Liver (tissue), 9 donors: ENCODE measurements around the gene COL6A2. TPM values are rescaled to one million over a fixed set of nuclear protein-coding genes. Genes with fewer than 3 reads are reported as not detected.

Experiments
- DNase-seq: peaks from one replicate; pipeline ENCODE4 v3.0.0-alpha.2; 2017; ENCODE audit warnings: low spot score
- H3K27ac ChIP-seq, 2 donors: one replicate each; pipeline ENCODE4 v1.7.0; 2013; ENCODE audit warnings: inconsistent platforms in 2 of 2, low read length in 2 of 2, control low read depth in 1 of 2, low read depth in 1 of 2, mild to moderate bottlenecking in 1 of 2
- H3K27me3 ChIP-seq, 4 donors: one replicate each; pipeline versions ENCODE4 v1.6.1 to v1.7.0; 2013; ENCODE audit warnings: low read length in 3 of 4, inconsistent platforms in 1 of 4, mild to moderate bottlenecking in 1 of 4, moderate library complexity in 1 of 4; ENCODE audit not compliant: control insufficient read depth in 4 of 4, insufficient read depth in 4 of 4
- H3K36me3 ChIP-seq, 4 donors: one replicate each; pipeline versions ENCODE4 v1.6.1 to v1.7.0; 2013; ENCODE audit warnings: low read length in 3 of 4, mild to moderate bottlenecking in 3 of 4, low read depth in 1 of 4, moderate library complexity in 1 of 4; ENCODE audit not compliant: control insufficient read depth in 4 of 4, insufficient read depth in 3 of 4
- H3K4me1 ChIP-seq, 4 donors: one replicate each; pipeline versions ENCODE4 v1.6.1 to v1.7.0; 2013; ENCODE audit warnings: low read length in 3 of 4, mild to moderate bottlenecking in 3 of 4, moderate library complexity in 1 of 4; ENCODE audit not compliant: control insufficient read depth in 4 of 4, insufficient read depth in 4 of 4
- H3K4me3 ChIP-seq, 3 donors: one replicate each; pipeline versions ENCODE4 v1.6.1 to v1.7.0; 2013; ENCODE audit warnings: low read length in 3 of 3, control low read depth in 1 of 3, low read depth in 1 of 3, mild to moderate bottlenecking in 1 of 3
- H3K9ac ChIP-seq, 2 donors: one replicate each; pipeline ENCODE4 v1.7.0; 2013; ENCODE audit warnings: low read length in 2 of 2, mild to moderate bottlenecking in 2 of 2, moderate library complexity in 2 of 2, control low read depth in 1 of 2, low read depth in 1 of 2
- H3K9me3 ChIP-seq, 4 donors: one replicate each; pipeline versions ENCODE4 v1.6.1 to v1.7.0; 2013; ENCODE audit warnings: low read length in 3 of 4; ENCODE audit not compliant: control insufficient read depth in 4 of 4
- EGR1 ChIP-seq, 2 donors: IDR thresholded peaks; 2 replicates each; pipeline ENCODE4 v1.6.1; 2016 to 2018; ENCODE audit warnings: antibody characterized with exemption in 2 of 2, low read depth in 2 of 2
- FOXA1 ChIP-seq: IDR thresholded peaks from 2 replicates; pipeline ENCODE4 v1.6.1; 2016; ENCODE audit warnings: antibody characterized with exemption
- FOXA2 ChIP-seq: IDR thresholded peaks from 2 replicates; pipeline ENCODE4 v1.6.1; 2016; ENCODE audit warnings: antibody characterized with exemption
- GABPA ChIP-seq, 2 donors: IDR thresholded peaks in 1 of 2; conservative IDR thresholded peaks in 1 of 2; 2 replicates each; pipeline ENCODE4 v1.6.1; 2016; ENCODE audit warnings: antibody characterized with exemption in 2 of 2, mild to moderate bottlenecking in 1 of 2, moderate library complexity in 1 of 2
- HNF4A ChIP-seq, 2 donors: conservative IDR thresholded peaks; 2 replicates each; pipeline ENCODE4 v1.6.1; 2016; ENCODE audit warnings: antibody characterized with exemption in 2 of 2, mild to moderate bottlenecking in 2 of 2
- HNF4G ChIP-seq: IDR thresholded peaks from 2 replicates; pipeline ENCODE4 v1.6.1; 2016; ENCODE audit warnings: antibody characterized with exemption
- JUND ChIP-seq, 2 donors: IDR thresholded peaks; 2 replicates each; pipeline ENCODE4 v1.6.1; 2016; ENCODE audit warnings: antibody characterized with exemption in 2 of 2
- NR2F2 ChIP-seq: IDR thresholded peaks from 2 replicates; pipeline ENCODE4 v1.6.1; 2016; ENCODE audit warnings: antibody characterized with exemption
- RAD21 ChIP-seq, 2 donors: IDR thresholded peaks; 2 replicates each; pipeline ENCODE4 v1.6.1; 2016; ENCODE audit warnings: antibody characterized with exemption in 2 of 2, mild to moderate bottlenecking in 2 of 2
- RXRA ChIP-seq, 2 donors: IDR thresholded peaks; 2 replicates each; pipeline ENCODE4 v1.6.1; 2017 to 2018; ENCODE audit warnings: antibody characterized with exemption in 2 of 2, mild to moderate bottlenecking in 1 of 2
- SP1 ChIP-seq: IDR thresholded peaks from 2 replicates; pipeline ENCODE4 v1.6.1; 2018; ENCODE audit warnings: antibody characterized with exemption, mild to moderate bottlenecking
- TAF1 ChIP-seq: conservative IDR thresholded peaks from 2 replicates; pipeline ENCODE4 v1.6.1; 2016; ENCODE audit warnings: antibody characterized with exemption, mild to moderate bottlenecking
- YY1 ChIP-seq: IDR thresholded peaks from 2 replicates; pipeline ENCODE4 v1.6.1; 2016; ENCODE audit warnings: antibody characterized with exemption, mild to moderate bottlenecking
- WGBS: extraction: QIAGEN DNeasy Blood & Tissue Kit; methylation state at CpG from one replicate; pipeline ENCODE4 v1.1.7; 2013; 5-methylcytosine and 5-hydroxymethylcytosine counted together
- polyA plus RNA-seq, 2 donors: library from polyadenylated mRNA; stranded (reverse) in 1 of 2; unstranded in 1 of 2; fragments of 200-250 nt in 1 of 2; fragments of >200 nt in 1 of 2; fragmentation: Nextera tagmentation in 1 of 2; extraction: Ambion mirVana in 1 of 2; gene quantifications; one replicate each; pipeline versions ENCODE4 v1.2.1 to v1.2.3, GENCODE V29; 2013 to 2015
- total RNA-seq, 2 donors: library from RNA; depleted of rRNA; stranded (reverse); fragments of >200 nt; gene quantifications; one replicate each; pipeline ENCODE4 v1.2.3, GENCODE V29; 2014
- TF ChIP-seq, protein P1 (sequence below): IDR thresholded peaks from 2 replicates; pipeline ENCODE4 v1.6.1; 2016; ENCODE audit warnings: antibody characterized with exemption
- TF ChIP-seq, protein P2 (sequence below): fragments of 150-350 bp; IDR thresholded peaks from 2 replicates; pipeline ENCODE4 v1.5.1; 2017; ENCODE audit warnings: improper control_type of control experiment, low read depth, low read length; ENCODE audit not compliant: missing input control
- TF ChIP-seq, protein P3 (sequence below): IDR thresholded peaks from 2 replicates; pipeline ENCODE4 v1.6.1; 2016; ENCODE audit warnings: antibody characterized with exemption
- TF ChIP-seq, protein P4 (sequence below): IDR thresholded peaks from 2 replicates; pipeline ENCODE4 v1.6.1; 2016; ENCODE audit warnings: antibody characterized with exemption, mild to moderate bottlenecking
- TF ChIP-seq, protein P5 (sequence below): IDR thresholded peaks from 2 replicates; pipeline ENCODE4 v1.6.1; 2016; ENCODE audit warnings: antibody characterized with exemption
- donor health status: healthy.
- donor health status: healthy.
- donor health status: healthy.
- donor health status: healthy.
- donor health status: healthy.

The COL6A2 gene
- total and polyA plus RNA-seq, 4 donors, result 5.8 to 80.8 (median 41.7) TPM

DNA sequence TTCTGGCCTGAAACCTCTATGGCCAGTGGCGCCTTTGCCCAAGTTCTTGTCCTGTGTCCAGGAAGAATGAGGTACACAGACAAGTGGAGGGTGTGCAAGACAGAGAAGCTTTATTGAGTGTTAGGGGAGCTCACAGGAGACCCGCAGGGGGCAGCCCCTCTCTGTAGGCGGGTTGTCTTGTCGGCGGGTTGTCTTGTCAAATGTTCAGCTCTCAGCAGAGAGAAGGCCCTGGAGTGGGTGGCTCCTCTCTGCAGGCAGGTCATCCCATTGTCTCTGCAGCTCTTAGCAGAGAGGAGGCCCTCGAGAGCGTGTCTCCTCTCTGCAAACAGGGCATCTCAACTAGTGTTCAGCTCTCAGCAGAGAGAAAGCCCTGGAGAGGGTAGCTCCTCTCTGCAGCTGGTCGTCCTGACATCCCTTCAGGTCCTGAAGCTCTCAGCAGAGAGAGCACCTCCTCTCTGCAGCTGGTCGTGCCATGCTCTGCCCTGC is 11.0 kb downstream of the COL6A2 start:
- TF ChIP-seq YY1, result no peak
- TF ChIP-seq, protein P1, sequence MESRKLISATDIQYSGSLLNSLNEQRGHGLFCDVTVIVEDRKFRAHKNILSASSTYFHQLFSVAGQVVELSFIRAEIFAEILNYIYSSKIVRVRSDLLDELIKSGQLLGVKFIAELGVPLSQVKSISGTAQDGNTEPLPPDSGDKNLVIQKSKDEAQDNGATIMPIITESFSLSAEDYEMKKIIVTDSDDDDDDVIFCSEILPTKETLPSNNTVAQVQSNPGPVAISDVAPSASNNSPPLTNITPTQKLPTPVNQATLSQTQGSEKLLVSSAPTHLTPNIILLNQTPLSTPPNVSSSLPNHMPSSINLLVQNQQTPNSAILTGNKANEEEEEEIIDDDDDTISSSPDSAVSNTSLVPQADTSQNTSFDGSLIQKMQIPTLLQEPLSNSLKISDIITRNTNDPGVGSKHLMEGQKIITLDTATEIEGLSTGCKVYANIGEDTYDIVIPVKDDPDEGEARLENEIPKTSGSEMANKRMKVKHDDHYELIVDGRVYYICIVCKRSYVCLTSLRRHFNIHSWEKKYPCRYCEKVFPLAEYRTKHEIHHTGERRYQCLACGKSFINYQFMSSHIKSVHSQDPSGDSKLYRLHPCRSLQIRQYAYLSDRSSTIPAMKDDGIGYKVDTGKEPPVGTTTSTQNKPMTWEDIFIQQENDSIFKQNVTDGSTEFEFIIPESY, result no peak
- TF ChIP-seq, protein P2, sequence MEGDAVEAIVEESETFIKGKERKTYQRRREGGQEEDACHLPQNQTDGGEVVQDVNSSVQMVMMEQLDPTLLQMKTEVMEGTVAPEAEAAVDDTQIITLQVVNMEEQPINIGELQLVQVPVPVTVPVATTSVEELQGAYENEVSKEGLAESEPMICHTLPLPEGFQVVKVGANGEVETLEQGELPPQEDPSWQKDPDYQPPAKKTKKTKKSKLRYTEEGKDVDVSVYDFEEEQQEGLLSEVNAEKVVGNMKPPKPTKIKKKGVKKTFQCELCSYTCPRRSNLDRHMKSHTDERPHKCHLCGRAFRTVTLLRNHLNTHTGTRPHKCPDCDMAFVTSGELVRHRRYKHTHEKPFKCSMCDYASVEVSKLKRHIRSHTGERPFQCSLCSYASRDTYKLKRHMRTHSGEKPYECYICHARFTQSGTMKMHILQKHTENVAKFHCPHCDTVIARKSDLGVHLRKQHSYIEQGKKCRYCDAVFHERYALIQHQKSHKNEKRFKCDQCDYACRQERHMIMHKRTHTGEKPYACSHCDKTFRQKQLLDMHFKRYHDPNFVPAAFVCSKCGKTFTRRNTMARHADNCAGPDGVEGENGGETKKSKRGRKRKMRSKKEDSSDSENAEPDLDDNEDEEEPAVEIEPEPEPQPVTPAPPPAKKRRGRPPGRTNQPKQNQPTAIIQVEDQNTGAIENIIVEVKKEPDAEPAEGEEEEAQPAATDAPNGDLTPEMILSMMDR, result no peak
- Histone ChIP-seq H3K9me3 (peaks cover 0 to 4% (median 0%) of the 10 kb centered on the region in 4 donors), H3K36me3 (no peaks in the 10 kb centered on the region), H3K4me1 (peaks cover 0 to 9% (median 0%) of the 10 kb centered on the region in 4 donors), H3K27me3 (no peaks in the 10 kb centered on the region), H3K4me3 (no peak overlapping the region), H3K27ac (no peak overlapping the region), H3K9ac (no peak overlapping the region)
- WGBS, result 90% methylated on average over 9 of the region's 9 CpGs
- no peak for DNase-seq

DNA sequence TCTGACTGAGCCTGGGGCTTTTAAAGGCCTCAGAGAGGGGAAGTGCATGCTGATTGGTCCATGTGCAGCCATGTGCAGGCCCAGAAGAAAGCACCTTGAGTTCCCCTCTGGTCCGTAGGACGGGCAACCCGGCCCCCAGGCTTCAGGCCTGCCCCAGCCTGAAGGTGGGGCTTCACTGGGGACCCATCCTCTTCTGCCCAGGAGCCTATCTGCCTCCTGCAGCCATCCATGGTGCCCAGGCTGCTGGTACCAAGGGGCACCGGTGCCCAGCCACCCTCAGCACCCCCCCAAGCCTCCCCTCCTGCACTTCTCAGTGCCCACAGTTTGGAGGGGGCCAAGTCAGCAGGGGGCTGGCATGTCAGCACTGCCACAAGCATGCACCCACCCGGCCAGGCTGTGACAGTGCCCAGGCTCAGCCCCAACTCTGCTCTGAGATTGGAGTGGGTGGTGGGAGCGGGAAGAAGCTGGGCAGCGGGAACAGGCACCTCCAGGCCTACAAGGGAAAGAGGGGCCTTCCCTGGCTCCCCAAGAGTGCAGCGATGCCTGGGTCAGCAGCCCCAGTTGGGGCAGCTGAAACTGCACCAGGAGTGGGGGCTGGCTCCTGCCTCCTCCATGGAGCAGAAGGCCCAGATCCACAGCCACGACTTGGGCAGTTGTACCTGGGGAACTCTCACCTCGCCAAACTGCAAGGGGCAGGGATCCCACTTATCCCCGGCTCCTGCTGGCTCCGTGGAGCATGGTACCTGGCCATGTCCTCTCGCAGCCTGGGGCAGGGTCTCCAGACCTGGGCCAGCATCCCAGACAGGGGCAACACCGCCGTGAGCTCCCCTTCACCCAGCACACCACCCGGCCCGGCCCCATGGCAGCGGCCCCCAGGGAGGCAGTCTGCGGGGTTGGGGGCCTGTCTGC is 11.7 kb downstream of the COL6A2 start:
- Histone ChIP-seq H3K27ac (no peak overlapping the region), H3K4me1 (peaks cover 0 to 9% (median 0%) of the 10 kb centered on the region in 4 donors), H3K4me3 (no peak overlapping the region), H3K9ac (no peak overlapping the region), H3K36me3 (no peaks in the 10 kb centered on the region), H3K27me3 (no peaks in the 10 kb centered on the region), H3K9me3 (peaks cover 0 to 4% (median 0%) of the 10 kb centered on the region in 4 donors)
- 85% methylated on average over 19 of the region's 19 CpGs for WGBS
- no peak for DNase-seq
- TF ChIP-seq SP1 (no peak), JUND (IDR thresholded peaks at IDR 0.05) (no peak), EGR1 (IDR thresholded peaks at IDR 0.05; ENCODE audit: low read depth in 2 of 2) (no peak), RXRA (IDR thresholded peaks at IDR 0.05) (no peak), YY1 (no peak), TAF1 (no peak), FOXA2 (no peak), HNF4A (conservative IDR thresholded peaks at IDR 0.05) (no peak), FOXA1 (no peak), GABPA (IDR thresholded peaks at IDR 0.05 in 1 of 2, conservative IDR thresholded peaks at IDR 0.05 in 1 of 2) (no peak), HNF4G (no peak), RAD21 (IDR thresholded peaks at IDR 0.05) (no peak), NR2F2 (no peak)
- TF ChIP-seq, protein P1, result no peak
- TF ChIP-seq, protein P3, sequence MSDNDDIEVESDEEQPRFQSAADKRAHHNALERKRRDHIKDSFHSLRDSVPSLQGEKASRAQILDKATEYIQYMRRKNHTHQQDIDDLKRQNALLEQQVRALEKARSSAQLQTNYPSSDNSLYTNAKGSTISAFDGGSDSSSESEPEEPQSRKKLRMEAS, result no peak
- TF ChIP-seq, protein P4, sequence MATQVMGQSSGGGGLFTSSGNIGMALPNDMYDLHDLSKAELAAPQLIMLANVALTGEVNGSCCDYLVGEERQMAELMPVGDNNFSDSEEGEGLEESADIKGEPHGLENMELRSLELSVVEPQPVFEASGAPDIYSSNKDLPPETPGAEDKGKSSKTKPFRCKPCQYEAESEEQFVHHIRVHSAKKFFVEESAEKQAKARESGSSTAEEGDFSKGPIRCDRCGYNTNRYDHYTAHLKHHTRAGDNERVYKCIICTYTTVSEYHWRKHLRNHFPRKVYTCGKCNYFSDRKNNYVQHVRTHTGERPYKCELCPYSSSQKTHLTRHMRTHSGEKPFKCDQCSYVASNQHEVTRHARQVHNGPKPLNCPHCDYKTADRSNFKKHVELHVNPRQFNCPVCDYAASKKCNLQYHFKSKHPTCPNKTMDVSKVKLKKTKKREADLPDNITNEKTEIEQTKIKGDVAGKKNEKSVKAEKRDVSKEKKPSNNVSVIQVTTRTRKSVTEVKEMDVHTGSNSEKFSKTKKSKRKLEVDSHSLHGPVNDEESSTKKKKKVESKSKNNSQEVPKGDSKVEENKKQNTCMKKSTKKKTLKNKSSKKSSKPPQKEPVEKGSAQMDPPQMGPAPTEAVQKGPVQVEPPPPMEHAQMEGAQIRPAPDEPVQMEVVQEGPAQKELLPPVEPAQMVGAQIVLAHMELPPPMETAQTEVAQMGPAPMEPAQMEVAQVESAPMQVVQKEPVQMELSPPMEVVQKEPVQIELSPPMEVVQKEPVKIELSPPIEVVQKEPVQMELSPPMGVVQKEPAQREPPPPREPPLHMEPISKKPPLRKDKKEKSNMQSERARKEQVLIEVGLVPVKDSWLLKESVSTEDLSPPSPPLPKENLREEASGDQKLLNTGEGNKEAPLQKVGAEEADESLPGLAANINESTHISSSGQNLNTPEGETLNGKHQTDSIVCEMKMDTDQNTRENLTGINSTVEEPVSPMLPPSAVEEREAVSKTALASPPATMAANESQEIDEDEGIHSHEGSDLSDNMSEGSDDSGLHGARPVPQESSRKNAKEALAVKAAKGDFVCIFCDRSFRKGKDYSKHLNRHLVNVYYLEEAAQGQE, result no peak
- TF ChIP-seq, protein P2, result no peak
- TF ChIP-seq, protein P5, sequence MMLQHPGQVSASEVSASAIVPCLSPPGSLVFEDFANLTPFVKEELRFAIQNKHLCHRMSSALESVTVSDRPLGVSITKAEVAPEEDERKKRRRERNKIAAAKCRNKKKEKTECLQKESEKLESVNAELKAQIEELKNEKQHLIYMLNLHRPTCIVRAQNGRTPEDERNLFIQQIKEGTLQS, result no peak
